Bronchial epithelial cell (primary cell): Measurements from ENCODE around the gene GATM. TPM values are rescaled to one million over a fixed set of nuclear protein-coding genes. Genes with fewer than 3 reads are reported as not detected.

Experiments
- DNase-seq: peaks from one replicate; pipeline ENCODE4 v3.0.0-alpha.2; 2010; ENCODE audit warnings: low read depth
- FAIRE-seq: peaks from 2 replicates; lab custom pipeline; 2011; peaks lifted over from hg19 to GRCh38; lab: Jason Lieb, UNC
- H3K27me3 ChIP-seq: 2 replicates; pipeline ENCODE4 v1.5.1; 2011; ENCODE audit warnings: low read length; ENCODE audit not compliant: control insufficient read depth, insufficient read depth
- H3K36me3 ChIP-seq: 2 replicates; pipeline ENCODE4 v1.5.1; 2011; ENCODE audit warnings: low read length; ENCODE audit not compliant: control insufficient read depth, insufficient read depth
- H3K4me3 ChIP-seq: 2 replicates; pipeline ENCODE4 v1.5.1; 2011; ENCODE audit warnings: mild to moderate bottlenecking, low read depth, low read length, control low read depth
- CTCF ChIP-seq: IDR thresholded peaks from 2 replicates; pipeline ENCODE4 v1.5.1; 2011; ENCODE audit warnings: mild to moderate bottlenecking, moderate library complexity, low read length, control low read depth, inconsistent platforms; ENCODE audit not compliant: insufficient read depth, severe bottlenecking
- total RNA-seq: library from RNA; depleted of rRNA; stranded (reverse); fragments of >200 nt; gene quantifications from 2 replicates; pipeline ENCODE4 v1.2.1, GENCODE V29; 2014

The GATM gene
- total RNA-seq, 1 donor from 2014 or later = 1.3 TPM

GRCh38 chr15:45386420-45386819 is 8.1 kb upstream of the GATM start:
- DNase-seq = peak; percentile 32
- no peak for TF ChIP-seq CTCF
- peak; percentile 23 for FAIRE-seq

DNA sequence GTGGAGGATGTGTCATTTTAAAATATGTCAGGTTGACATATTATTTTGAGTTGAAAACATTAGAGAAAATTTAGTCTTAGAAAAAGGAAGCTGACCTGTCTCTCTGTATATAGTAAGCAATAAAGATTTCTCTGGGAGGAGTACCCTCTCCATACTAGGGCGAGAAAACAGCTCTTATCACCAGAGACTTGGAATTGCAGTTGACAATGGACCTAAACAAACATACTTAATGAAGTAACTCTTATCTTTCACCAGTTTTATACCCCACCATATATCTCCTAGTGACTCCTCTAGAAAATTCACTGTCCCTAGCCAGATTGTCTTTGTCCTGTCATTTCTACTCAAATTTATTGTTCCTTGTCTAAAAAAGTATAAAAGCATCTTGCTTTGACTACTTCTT is 7.2 kb upstream of the GATM start:
- H3K27me3 ChIP-seq = no peaks in the 10 kb centered on the region
- H3K36me3 ChIP-seq = no peaks in the 10 kb centered on the region
- no peak for TF ChIP-seq CTCF
- H3K4me3 ChIP-seq = no peak overlapping the region
- no peak for FAIRE-seq
- no peak for DNase-seq

More at GRCh38 chr15:45386420-45386819, 8.1 kb upstream of the GATM start:
- Histone ChIP-seq H3K27me3 (no peaks in the 10 kb centered on the region), H3K4me3 (no peak overlapping the region), H3K36me3 (no peaks in the 10 kb centered on the region)

DNA sequence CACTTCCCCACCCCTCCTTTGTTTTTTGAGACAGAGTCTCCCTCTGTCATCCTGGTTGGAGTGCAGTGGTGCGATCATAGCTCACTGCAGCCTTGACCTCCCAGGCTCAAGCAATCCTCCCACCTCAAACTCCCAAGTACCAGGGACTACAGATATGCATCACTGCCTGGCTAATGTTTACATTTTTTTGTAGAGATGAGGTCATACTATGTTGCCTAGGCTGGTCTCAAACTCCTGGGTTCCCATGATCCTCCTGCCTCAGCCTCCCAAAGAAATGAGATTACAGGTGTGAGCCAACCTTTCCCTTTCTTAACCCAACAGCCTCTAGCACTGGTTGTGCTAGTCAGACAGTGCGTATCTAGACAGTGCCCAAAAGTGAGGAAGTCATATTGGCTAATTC is 6.4 kb upstream of the GATM start:
- no peak for DNase-seq
- no peak for FAIRE-seq
- no peaks in the 10 kb centered on the region for H3K27me3 ChIP-seq

GRCh38 chr15:45378913-45379262 is 544 bp upstream of the GATM start:
- FAIRE-seq = no peak

More for the DNA sequence above, 6.4 kb upstream of the GATM start:
- Histone ChIP-seq H3K36me3 (no peaks in the 10 kb centered on the region), H3K4me3 (no peak overlapping the region)
- no peak for TF ChIP-seq CTCF

GRCh38 chr15:45377609-45378148 is 665 bp downstream of the GATM start:
- Histone ChIP-seq H3K27me3 (peaks cover 16% of the 10 kb centered on the region), H3K36me3 (no peaks in the 10 kb centered on the region), H3K4me3 (peak overlapping the region; percentile 38)
- FAIRE-seq (no peak), DNase-seq (no peak)
- TF ChIP-seq CTCF = no peak

More at GRCh38 chr15:45378913-45379262, 544 bp upstream of the GATM start:
- no peaks in the 10 kb centered on the region for H3K36me3 ChIP-seq
- H3K27me3 ChIP-seq = peaks cover 16% of the 10 kb centered on the region
- peak overlapping the region; percentile 38 for H3K4me3 ChIP-seq
- DNase-seq = no peak
- no peak for TF ChIP-seq CTCF

DNA sequence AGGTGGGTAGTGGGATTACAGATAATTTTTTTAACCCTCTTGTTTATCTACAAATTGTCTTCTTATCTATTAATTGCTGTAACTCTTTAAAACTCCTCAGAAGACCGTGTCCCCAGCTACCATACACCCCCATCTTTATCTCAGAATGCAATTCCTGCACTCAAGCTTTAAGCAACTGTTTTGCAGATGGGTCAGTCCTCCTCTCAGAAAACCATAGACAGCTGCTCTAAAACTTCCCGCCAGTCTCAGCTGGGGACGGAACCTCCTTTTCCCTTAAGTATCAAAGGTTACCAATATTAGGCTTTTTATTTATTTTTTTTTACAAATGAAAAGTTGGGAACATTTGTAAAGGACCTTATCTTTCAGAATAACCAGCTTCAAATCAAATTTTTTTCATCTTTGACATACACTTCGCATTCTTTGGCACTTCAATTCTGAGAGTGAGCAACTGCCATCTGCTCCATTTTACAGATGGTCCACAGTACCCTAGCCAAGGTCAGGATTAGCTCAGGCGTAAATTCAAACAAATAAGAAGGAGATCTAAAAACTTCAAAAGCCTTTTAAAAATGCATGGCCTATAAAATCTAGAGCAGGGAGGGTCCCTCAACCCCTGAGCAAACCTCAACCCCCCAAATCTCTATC is 1.3 kb downstream of the GATM start:
- peaks cover 16% of the 10 kb centered on the region for H3K27me3 ChIP-seq
- TF ChIP-seq CTCF = no peak
- H3K36me3 ChIP-seq = no peaks in the 10 kb centered on the region
- FAIRE-seq (no peak), DNase-seq (no peak)
- H3K4me3 ChIP-seq = no peak overlapping the region
